Kidney (tissue), 14 donors: Measurements from ENCODE around the gene ARAF. TPM values are rescaled to one million over a fixed set of nuclear protein-coding genes. Genes with fewer than 3 reads are reported as not detected.

Source experiments
- DNase-seq, 5 donors: peaks; one replicate each; pipeline ENCODE4 v3.0.0-alpha.2; 2013 to 2020
- FAIRE-seq: peaks from 2 replicates; lab custom pipeline; 2012; peaks lifted over from hg19 to GRCh38; lab: Jason Lieb, UNC
- H3K27ac ChIP-seq, 2 donors: one replicate each; pipeline ENCODE4 v1.7.0; 2013; ENCODE audit warnings: low read depth in 2 of 2, low read length in 2 of 2, inconsistent platforms in 1 of 2
- H3K27me3 ChIP-seq: one replicate; pipeline ENCODE4 v1.7.1; 2013; ENCODE audit warnings: low read length, inconsistent platforms; ENCODE audit not compliant: control insufficient read depth, insufficient read depth
- H3K36me3 ChIP-seq, 3 donors: one replicate each; pipeline versions ENCODE4 v1.7.0 to v1.7.1; 2013; ENCODE audit warnings: low read length in 3 of 3, control low read depth in 1 of 3, inconsistent platforms in 1 of 3; ENCODE audit not compliant: insufficient read depth in 3 of 3, control insufficient read depth in 2 of 3
- H3K4me1 ChIP-seq, 3 donors: one replicate each; pipeline versions ENCODE4 v1.7.0 to v1.7.1; 2013; ENCODE audit warnings: low read length in 3 of 3, inconsistent platforms in 1 of 3, low read depth in 1 of 3; ENCODE audit not compliant: control insufficient read depth in 2 of 3, insufficient read depth in 2 of 3
- H3K4me3 ChIP-seq, 3 donors: one replicate each; pipeline versions ENCODE4 v1.7.0 to v1.8.1; 2013; ENCODE audit warnings: low read length in 3 of 3, control low read depth in 1 of 3, inconsistent platforms in 1 of 3
- H3K9ac ChIP-seq, 3 donors: one replicate each; pipeline versions ENCODE4 v1.7.0 to v1.7.1; 2013; ENCODE audit warnings: low read length in 3 of 3, control low read depth in 1 of 3, inconsistent platforms in 1 of 3
- H3K9me3 ChIP-seq, 3 donors: one replicate each; pipeline versions ENCODE4 v1.7.0 to v1.7.1; 2013; ENCODE audit warnings: low read length in 3 of 3, control low read depth in 1 of 3, inconsistent platforms in 1 of 3; ENCODE audit not compliant: control insufficient read depth in 2 of 3, insufficient read depth in 1 of 3
- intact Hi-C: fragments of 100-400 bp; cut with DNase I; formaldehyde crosslinking; loops from one replicate; pipeline ENCODE4 v1.11.1; 2022
- microRNA-seq: library from miRNA; unstranded; fragments of <30 nt; microRNA quantifications from one replicate; pipeline ENCODE4 v1.2.0, GENCODE V29; 2020
- polyA plus RNA-seq: library from polyadenylated mRNA; stranded (reverse); fragments of 350-450 nt; fragmentation: Illumina TruSeq; extraction: RNeasy Lipid Tissue Mini Kit (QIAGEN cat#74804); gene quantifications from one replicate; pipeline ENCODE4 v1.2.3, GENCODE V29; 2014; ENCODE audit warnings: low read depth, low replicate concordance; ENCODE audit not compliant: insufficient read depth
- total RNA-seq: library from RNA; stranded (reverse); fragmentation: NEBNext Ultra II Directional; extraction: Animal tissue kit (Norgen Biotek cat#: 25700); gene quantifications from one replicate; pipeline ENCODE4 v1.2.1, GENCODE V29; 2021
- TF ChIP-seq, protein P1 (sequence below): IDR thresholded peaks from 3 replicates; pipeline ENCODE4 v1.5.1; 2012; ENCODE audit warnings: mild to moderate bottlenecking, moderate library complexity, borderline replicate concordance; ENCODE audit not compliant: insufficient read depth; ENCODE audit errors: extremely low read depth
- donor health status: control.
- donor health status: control.
- donor health status: control.
- donor health status: control.
- donor health status: control.
- donor health status: DM: yes; HTN: yes; CAD: no.
- donor health status: Normal renal cell carcinoma (clear cell type).

The ARAF gene
- total and polyA plus RNA-seq, 2 donors from 2014 or later: 79.4 to 105 TPM

DNA sequence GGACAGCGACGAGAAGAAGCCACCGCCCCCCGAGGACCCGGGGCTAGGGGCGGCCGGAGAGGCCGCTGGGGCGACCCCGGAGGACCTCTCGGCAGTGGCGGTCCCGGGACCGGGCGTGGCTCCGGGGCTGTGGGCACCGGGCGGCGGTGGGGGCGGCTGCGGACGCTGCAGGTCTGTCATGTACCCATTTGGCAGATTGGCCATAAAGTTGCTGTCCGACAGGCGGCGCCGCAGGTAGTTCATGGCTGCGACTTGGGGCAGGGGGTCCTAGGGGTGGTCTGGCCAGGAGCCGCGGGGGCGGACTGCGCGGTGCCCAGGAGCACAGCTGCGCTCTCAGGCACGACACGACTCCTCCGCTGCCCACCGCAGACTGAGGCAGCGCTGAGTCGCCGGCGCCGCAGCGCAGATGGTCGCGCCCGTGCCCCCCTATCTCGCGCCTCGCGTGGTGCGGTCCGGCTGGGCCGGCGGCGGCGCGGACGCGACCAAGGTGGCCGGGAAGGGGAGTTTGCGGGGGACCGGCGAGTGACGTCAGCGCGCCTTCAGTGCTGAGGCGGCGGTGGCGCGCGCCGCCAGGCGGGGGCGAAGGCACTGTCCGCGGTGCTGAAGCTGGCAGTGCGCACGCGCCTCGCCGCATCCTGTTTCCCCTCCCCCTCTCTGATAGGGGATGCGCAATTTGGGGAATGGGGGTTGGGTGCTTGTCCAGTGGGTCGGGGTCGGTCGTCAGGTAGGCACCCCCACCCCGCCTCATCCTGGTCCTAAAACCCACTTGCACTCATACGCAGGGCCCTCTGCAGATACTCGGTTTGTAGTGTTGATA is 58.7 kb downstream of the ARAF start, which contains the start of gene SYN1:
Gene SYN1, minus strand, starts transcription at position 372 of the 817 bp plus-strand sequence. Its CDS starts 129 bp downstream, at position 243.
- TF ChIP-seq, protein P1, sequence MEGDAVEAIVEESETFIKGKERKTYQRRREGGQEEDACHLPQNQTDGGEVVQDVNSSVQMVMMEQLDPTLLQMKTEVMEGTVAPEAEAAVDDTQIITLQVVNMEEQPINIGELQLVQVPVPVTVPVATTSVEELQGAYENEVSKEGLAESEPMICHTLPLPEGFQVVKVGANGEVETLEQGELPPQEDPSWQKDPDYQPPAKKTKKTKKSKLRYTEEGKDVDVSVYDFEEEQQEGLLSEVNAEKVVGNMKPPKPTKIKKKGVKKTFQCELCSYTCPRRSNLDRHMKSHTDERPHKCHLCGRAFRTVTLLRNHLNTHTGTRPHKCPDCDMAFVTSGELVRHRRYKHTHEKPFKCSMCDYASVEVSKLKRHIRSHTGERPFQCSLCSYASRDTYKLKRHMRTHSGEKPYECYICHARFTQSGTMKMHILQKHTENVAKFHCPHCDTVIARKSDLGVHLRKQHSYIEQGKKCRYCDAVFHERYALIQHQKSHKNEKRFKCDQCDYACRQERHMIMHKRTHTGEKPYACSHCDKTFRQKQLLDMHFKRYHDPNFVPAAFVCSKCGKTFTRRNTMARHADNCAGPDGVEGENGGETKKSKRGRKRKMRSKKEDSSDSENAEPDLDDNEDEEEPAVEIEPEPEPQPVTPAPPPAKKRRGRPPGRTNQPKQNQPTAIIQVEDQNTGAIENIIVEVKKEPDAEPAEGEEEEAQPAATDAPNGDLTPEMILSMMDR: peak; percentile 43
- DNase-seq (peak; percentile 83 to 95 (median 90)), FAIRE-seq (no peak)
- Histone ChIP-seq H3K27ac (no peak within 1 kb of the TSS), H3K4me1 (no peaks in the 10 kb centered on the region), H3K36me3 (no peaks in the 10 kb centered on the region), H3K4me3 (no peak within 1 kb of the TSS), H3K27me3 (no peaks in the 10 kb centered on the region), H3K9ac (no peak within 1 kb of the TSS), H3K9me3 (no peaks in the 10 kb centered on the region)
- intact Hi-C loops: no loop called here

DNA sequence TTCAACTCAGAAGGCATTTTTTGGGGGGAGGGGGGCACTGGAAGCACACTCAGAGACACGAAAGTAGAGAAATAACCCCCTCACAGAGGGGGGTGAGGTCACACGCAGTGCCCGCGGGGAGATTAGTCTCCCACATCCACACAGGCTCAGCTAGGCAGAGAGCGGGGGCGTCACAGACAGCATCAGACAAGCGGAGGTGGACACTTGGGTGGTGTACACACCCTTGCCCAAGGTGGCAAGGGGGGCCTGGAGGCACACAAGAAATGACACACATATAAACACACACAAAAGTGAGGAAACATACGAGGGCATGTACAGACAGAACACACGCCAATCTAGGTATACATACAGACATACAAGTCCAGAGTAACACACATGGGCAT is 59.3 kb downstream of the ARAF start:
- TF ChIP-seq, protein P1: no peak
- H3K27ac ChIP-seq: no peak overlapping the region
- intact Hi-C loops: no loop called here

More for the DNA sequence above, 59.3 kb downstream of the ARAF start:
- DNase-seq (no peak), FAIRE-seq (no peak)
- no peak overlapping the region for H3K4me3 ChIP-seq
- no peaks in the 10 kb centered on the region for H3K27me3 ChIP-seq
- no peaks in the 10 kb centered on the region for H3K4me1 ChIP-seq
- no peaks in the 10 kb centered on the region for H3K9me3 ChIP-seq
- no peak overlapping the region for H3K9ac ChIP-seq
- H3K36me3 ChIP-seq: no peaks in the 10 kb centered on the region

Small RNA genes lying within 50 kb of the gene (microRNA-seq; reads per million reads assigned to microRNA genes)
- gene MIR4769: 1.0 reads per million

Other genes with a start within 250 kb of the ARAF start
- 0.57 TPM for gene ZNF157, start 190.6 kb upstream of the ARAF start, total RNA-seq
- 0.17 TPM for gene ZNF157, start 190.6 kb upstream of the ARAF start, polyA plus RNA-seq
- gene ZNF41, start 78.0 kb upstream of the ARAF start, total RNA-seq: 12.7 TPM
- gene ZNF41, start 78.0 kb upstream of the ARAF start, polyA plus RNA-seq: 2.5 TPM
- 551 TPM for gene TIMP1, start 21.2 kb downstream of the ARAF start, total RNA-seq
- 382 TPM for gene TIMP1, start 21.2 kb downstream of the ARAF start, polyA plus RNA-seq
- gene SYN1, start 58.7 kb downstream of the ARAF start, total RNA-seq: 0.85 TPM
- gene SYN1, start 58.7 kb downstream of the ARAF start, polyA plus RNA-seq: 0.88 TPM
- gene CFP, start 68.7 kb downstream of the ARAF start, total RNA-seq: 8.3 TPM
- gene CFP, start 68.7 kb downstream of the ARAF start, polyA plus RNA-seq: 2.1 TPM
- 26.9 TPM for gene ELK1, start 89.4 kb downstream of the ARAF start, total RNA-seq
- gene ELK1, start 89.4 kb downstream of the ARAF start, polyA plus RNA-seq: 10.5 TPM
- gene UXT, start 98.0 kb downstream of the ARAF start, total RNA-seq: 88.0 TPM
- gene UXT, start 98.0 kb downstream of the ARAF start, polyA plus RNA-seq: 210 TPM